ENCODE measurements around the gene SIAH1.
"Not testable (repeated sequence)": the region's sequence is repeated elsewhere in the genome, so short reads cannot be mapped to it uniquely, and the experiment has no call there.

SIAH1 gene

DNA sequence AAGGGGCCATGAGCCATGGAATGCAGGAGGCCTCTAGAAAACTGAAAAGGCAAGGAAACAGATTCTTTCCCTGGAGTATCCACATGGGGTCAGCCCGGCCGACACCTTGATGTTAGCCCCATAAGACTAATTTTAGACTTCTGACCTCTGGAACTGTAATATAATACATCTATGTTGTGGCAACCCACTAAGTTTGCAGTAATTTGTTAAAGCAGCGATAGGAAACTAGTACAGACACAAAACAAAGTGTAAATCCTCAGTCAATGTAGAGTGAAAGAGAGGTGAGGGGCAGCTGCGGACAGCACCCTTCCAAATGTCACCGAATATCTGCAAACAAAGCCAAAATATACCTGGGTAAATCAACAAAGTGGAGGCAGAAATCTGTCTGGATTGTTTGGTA is 7.2 kb upstream of the SIAH1 start:
- no peak for DNase-seq

DNA sequence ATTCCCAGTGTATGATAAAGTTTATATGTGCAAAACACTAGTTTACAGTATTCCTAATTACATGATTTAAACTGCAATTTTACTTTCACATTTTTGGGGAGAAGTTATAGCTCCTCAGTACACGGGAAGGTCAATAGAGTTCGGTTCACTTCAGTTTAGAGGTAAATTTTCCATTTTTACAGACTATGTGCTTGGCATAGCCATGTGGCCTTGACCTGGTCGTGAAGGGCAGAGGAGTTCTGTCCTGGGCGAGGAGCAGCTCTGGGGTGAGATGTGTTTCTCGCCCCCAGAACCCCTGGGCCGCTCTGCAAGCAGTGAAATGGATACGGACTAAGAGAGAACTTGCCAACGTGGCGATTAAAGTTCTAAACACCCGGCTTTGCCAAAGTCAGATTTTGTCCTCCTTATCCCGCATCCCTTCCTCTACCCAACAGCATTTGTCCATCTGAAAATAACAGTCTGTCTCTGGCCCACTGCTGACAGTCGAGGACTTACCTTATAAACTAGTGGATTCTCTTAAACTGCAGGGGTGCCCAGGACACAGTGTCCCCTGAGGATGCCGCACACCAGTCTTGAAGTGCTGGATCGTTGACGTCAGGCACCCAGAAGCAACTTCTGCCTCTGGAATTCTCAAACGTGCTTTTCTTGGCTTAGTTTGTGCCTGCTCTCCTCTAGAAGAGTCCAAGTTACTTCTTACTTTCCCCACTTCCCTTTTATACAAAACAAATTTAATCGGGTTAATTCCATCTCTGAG is 1.5 kb upstream of the SIAH1 start:
- no peak for DNase-seq

DNA sequence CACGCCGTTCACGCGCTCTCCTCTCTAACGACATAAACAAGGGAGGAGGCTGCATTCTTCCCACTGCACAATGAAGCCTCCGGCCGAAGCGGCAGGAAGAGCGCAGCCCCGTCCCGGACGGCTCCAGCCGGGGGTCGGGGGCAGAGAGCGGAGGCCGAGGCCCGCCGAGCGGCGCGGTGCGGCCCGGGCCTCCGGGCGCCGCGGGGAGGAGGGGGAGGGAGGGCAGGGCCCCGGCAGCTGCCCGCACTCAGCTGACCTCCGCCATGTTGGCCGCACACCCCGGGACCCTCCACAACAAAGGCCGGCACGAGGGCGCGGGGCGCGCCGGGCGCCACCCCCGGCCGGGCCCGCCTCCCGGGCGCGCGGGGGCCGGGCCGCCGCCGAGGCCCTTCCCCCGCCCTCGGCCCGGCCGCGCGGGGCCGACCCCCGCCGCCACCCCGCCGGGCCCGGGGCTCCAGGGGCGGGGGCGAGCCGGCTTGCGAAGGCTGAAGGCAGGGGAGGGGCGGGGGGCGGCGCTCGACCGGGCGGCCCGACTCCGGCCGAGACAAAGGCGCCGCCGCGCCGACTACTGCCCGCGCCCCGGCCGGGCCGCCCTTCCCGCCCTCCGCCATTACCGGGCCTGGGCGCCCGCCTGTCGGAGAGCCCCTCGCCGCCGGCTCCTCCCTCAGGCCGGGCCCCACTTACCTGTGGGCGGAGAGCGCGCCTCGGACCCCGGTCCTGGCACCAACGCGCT is 527 bp downstream of the SIAH1 start:
- DNase-seq, result peak; percentile 35

DNA sequence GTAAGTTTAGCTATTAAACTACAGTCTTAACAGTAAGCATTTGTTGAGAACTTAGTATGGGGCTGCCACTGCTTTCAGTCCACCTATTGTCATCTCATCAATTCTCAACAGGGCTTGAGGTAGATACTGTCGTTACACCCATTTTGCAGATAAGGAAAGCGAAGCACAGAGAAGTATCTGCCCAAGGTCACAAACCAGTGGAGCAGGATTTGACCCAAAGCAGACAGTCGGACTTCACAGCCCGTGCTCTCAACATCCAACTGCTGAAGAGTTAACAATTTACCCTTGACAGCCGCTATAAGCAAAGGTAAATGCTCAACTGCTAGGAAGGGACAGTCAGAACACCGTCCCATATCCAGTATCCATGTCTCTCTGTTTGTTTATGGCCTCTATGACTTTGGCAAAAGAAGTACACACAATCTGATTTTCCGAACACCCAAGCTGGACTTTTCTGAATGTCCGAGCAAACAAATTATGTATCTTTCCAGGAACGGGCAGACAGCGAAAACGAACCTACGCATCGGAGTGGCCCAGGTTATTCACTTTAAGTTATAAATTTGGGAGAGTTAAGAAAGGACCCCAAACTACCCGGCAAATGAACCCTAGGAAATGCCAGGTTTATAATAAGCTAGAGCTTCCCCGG is 1.2 kb downstream of the SIAH1 start:
- no peak for DNase-seq

DNA sequence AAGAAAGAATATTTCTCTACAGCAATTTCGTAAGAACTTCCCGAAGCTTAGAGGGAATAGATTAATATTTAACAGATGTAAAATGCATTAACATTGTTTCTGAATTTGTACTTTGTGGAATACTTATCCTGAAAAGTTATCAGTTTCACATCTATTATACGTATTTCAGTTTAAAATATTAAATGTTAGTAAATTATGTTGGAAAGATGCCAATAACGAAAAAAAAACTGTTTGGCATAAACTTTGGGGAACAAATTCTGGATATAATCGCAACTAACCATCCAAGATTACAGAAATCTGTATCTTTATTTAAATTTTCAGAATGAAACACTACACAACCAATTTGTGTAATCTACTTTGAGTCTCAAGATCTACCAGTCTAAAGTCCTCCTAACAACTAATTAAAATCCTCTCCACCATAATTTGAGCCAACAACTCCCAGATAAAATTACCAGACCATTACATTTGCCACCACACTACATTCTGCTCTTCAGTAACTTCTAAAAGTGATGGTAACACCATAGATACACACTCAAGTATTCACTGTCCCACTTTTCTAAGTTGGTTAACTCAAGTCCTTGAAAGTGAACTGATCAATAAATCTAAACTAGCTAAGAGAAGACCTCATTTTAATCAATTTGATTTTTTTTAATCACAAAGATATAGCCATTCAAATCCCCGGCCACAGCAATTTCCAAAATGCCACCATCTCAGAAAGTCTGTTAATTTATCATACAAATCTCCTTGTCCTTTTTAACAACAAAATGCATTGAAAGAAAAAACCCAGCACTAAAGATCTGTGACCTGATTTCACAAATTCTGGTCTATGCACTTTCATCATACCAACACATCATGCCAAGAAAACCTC is 2.0 kb downstream of the SIAH1 start:
- no peak for DNase-seq

DNA sequence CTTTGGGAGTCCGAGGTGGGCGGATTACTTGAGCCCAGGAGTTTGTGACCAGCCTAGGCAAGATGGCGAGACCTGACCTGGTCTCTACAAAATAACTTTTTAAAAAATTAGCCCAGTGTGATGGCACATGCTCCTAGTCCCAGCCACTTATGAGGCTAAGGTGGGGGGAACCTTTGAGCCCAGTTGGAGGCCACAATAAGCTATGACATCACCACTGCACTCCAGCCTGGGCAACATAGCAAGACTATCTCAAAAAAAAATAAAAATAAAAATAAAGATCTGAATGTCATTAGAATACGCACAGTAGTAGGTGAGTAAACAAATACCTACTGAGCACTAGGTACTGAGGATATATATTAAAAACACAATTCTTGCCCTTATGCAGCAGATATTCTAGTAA is 3.1 kb downstream of the SIAH1 start:
- no peak for DNase-seq

DNA sequence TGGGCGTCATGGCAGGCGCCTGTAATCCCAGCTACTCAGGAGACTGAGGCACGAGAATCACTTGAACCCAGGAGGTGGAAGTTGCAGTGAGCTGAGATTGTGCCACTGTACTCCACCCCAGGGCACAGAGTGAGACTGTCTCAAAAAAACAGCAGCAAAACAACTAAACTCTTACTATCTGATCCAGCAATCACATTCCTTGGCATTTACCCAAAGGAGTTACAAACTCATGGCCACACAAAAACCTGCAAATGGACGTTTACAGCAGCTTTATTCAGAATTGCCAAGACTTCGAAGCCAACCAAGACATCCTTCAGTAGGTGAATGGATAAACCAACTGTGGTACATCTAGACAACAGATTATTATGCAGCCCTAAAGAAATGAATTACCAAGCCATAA is 4.0 kb downstream of the SIAH1 start:
- DNase-seq, result no peak

DNA sequence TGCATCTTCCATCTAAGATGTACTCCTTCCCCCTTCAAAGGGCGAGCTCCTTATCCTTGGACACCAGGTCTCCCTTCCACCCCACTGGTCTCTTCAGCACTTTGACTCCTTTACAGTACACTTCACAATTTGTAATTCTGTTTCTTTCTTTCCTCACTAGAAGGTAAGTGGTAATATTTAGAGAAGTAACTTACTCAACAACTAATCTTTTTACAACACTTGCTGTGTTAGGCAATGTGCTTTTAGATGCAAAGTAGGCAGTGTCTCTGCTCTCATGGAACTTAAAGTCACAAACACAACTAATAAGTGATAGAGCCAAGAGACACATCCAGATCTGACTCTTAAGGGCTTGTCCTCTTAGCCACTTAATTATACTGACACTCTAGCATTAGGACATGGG is 6.4 kb downstream of the SIAH1 start:
- DNase-seq, result no peak

DNA sequence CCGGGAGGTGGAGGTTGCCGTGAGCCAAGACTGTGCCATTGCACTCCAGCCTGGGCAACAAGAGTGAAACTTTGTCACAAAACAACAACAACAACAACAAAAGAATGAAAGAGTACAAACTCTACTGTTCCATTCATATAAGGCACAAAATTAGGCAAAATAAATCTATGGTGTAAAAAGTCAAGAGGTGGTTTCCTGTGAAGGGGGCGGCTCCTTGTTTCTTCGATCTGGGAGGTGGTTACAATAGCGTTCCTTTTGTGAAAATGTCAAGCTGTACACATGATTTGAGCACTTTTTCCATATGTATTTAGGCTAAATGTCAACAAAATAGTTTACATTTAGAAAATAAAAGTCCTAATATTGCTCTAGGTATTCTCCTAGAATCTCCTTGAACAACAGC is 6.9 kb downstream of the SIAH1 start:
- DNase-seq, result no peak

DNA sequence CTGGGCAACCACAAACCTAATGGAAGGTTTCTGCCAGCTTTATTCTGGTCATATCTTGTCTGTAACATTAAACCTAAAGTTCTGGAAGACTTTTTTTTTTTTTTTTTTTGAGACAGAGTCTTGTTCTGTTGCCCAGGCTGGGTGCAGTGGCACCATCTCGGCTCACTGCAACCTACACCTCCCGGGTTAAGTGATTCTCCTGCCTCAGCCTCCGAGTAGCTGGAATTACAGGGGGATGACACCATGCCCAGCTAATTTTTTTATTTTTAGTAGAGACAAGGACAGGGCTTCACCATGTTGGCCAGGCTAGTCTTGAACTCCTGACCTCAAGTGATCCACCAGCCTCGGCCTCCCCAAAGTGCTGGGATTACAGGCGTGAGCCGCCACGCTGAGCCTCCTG is 7.9 kb downstream of the SIAH1 start:
- DNase-seq, result not testable (repeated sequence)

DNA sequence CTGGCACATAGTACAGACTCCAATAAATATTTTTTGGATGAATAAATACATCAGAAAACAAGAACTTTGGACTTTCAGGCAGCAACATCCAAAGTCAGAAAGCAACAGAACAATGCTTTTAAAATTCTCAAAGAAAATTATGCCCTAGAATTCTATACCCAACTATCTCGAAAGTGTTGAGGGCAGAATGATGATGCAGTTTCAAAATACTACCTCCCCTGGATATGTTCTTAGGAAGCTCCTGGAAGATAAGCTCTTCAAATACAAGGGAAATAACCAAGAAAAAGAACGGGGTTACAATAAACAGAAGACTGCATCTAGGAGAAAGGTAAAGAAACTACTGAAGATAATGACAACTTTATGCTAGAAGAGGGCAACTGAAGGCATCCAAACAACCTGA is 11.0 kb downstream of the SIAH1 start:
- no peak for DNase-seq

DNA sequence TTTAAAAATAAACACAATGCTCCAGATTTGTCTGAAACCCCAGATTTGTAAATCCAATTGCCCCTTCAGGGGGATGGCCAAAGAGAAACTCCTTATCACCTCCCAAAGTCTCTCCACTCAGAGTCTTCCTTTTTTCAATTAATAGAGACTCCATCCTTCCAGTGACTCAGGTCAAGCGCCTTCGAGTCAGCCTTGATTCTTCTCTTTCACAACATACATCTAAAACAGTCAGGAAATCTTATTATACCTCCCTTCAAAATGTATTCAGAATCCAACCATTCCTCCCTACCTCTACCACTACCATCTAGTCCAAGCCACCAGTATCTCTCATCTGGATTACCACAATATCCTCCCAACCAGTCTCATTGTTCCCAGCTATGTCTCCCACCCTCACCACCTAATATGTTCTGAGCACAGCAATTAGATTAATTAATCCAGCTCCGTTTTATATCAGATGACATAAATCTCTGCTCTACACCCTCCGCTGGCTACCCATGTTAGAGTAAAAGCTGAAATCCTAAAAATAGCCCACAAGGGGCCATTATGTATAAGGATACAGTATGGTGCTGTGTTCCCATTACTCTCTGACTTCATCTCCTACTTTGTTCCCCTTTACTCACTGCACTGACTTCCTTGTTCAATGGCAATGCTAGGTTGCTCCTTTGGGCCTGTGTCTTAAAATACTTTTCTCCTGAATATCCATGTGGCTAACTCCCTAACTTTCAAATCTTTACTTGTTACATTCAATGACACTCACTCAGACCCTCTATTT is 11.8 kb downstream of the SIAH1 start:
- no peak for DNase-seq

DNA sequence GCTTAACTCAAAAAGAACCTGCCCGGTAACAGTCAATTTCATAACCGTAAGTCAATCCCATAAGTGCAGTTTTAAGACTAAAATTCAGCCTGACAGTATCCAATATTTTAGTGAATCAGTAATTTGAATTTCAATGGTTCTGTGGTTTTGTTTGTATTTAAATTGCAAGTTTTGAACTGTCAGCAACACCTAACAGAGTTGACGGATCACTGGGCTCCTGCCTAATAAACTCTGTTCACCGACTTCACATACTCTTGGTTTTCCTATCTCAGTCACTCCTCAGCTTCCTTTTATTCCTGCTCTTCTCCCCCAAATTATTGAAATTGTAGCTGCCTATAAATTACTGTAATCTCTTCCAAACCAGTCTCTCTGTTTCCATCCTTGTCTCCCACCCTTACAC is 12.5 kb downstream of the SIAH1 start:
- DNase-seq, result no peak

DNA sequence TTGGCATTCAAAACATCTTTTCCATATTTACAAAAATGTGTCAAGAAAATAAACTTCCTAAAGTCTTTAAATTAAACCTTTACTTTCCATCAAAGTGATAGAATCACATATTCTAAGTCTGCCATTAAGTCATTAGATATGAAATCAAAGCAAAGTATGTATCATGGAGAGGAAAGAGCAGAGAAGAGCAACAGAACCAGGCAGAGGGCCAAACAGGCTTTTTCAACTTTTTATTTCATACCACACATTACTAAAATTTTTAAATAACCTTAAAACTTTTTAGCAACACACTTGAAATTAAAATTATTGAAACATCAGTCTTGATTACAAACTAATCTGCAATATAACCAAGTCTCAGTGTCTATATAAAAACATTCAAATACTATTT is 13.8 kb downstream of the SIAH1 start:
- no peak for DNase-seq

DNA sequence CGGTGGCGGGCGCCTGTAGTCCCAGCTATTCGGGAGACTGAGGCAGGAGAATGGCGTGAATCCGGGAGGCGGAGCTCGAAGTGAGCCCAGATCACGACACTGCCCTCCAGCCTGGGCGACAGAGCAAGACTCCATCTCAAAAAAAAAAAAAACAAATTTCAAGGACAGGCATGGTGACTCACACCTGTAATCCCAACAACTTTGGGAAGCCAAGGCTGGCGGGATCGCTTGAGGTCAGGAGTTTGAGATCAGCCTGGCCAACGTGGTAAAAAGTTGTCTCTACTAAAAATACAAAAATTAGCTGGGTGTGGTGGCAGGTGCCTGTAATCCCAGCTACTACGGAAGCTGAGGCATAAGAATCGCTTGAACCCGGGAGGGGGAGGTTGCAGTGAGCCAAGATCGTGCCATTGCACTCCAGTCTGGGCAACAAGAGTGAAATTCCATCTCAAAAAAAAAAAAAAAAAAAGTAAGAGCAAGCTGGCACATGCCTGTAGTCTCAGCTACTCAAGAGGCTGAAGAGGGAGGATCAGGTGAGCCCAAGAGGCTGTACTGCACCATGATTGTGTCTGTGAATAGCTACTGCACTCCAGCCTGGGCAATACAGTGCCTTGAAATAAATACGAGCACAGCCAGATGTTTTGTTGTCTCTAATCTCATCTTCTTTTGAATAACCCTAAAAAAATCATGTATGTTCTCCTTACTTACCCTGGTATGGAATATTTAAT is 14.4 kb downstream of the SIAH1 start:
- DNase-seq, result not testable (repeated sequence)

DNA sequence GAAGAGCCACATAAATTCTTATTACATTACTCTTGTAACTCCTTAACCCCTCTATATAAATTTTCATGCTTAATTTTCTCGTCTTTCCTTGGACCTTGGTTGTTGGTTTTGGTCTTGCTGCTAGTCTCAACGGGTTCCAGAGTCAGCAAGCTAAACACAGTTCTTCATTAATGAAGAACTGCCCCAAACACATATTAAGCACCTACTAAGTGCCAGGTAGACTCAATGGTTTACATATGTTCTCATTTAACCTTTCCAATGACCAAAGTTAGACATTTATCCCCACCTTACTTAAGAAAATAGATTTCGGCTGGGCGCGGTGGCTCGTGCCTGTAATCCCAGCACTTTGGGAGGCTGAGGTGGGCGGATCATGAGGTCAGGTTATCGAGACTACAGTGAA is 15.0 kb downstream of the SIAH1 start:
- DNase-seq, result no peak

DNA sequence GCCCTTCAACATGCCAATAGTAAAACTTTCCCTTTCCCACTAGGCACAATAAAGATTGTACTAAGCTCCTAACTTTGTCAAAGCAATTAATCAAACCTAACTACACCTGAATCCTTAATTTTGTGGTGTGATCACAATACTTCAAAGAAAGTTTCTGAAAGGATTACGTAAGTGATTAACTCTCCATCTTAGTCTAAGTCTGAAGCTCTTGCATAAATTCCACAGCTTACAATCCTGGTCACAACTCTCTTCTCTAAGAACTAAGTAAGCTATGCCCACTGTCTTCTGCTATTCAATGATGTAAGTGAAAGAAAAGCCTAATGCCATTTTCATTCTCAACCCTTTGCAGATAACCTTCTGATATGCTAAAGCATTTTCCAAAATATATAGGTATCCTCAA is 15.4 kb downstream of the SIAH1 start:
- no peak for DNase-seq

DNA sequence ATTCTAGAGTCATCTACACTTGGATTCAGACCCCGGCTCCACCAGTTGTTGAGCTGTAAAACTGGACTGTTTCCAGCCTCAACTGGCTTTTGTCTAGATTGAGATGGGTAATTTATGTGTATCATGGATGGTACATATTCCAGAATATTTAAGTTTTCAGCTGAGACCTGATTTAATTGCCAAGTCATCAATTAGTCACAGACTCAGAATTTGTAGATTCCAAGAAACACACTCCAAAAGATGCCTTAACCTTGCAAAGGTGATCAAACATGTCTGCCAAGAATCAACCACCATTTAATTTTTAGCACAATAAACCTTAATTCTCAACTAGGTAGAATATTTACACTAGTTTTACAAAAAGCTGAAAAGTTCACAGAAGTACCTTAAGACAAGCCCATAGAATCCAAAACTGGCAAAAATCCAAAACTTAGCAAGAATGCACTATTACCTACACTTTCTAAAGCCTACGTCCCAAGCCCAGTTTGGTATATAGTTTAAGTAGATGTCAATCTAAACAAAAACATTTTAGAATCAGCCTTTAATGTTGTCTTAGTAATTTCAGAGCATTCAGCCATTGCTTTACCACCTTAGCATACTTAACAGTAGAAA is 17.7 kb downstream of the SIAH1 start:
- no peak for DNase-seq

DNA sequence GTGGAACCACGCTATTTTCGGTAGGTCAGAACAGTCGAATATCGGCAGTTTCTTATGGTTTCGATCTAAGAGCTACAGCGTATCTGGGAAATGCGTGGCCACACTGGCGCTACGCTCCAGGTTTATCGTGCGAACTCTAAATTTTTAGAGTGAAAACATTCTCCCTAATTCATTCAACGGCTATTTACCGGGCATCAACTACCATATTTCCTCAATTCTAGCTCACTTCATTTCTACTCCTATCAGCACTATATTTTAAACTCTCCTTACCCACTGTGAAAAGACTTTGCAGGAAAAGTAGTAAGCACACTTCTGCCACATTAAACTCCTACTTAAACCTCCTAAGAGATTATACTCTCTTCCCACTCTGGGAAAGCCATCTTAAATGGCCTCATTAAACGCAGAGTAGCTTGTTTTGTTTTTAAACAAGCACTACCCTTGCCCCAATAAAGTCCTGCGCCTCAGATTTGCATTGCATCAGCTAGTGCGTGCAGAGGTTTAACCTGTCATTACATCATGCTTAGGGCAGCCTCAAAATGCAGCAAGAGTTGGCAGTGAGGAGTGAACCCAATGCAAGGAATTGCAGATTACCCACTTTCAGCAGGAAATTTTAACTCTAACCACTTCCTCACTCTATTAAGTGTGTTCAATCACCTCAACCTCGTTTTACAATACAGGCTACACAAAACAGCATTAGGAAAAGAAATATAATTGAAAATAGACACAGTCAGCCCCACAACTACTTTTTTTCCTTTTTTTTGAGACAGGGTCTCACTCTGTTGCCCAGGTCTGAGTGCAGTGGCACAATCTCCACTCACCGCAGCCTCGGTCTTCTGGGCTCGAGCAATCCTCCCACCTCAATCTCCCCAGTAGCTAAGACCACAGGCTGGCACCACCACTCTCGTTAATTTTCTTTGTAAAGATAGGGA is 18.8 kb downstream of the SIAH1 start:
- DNase-seq, result peak; percentile 81

DNA sequence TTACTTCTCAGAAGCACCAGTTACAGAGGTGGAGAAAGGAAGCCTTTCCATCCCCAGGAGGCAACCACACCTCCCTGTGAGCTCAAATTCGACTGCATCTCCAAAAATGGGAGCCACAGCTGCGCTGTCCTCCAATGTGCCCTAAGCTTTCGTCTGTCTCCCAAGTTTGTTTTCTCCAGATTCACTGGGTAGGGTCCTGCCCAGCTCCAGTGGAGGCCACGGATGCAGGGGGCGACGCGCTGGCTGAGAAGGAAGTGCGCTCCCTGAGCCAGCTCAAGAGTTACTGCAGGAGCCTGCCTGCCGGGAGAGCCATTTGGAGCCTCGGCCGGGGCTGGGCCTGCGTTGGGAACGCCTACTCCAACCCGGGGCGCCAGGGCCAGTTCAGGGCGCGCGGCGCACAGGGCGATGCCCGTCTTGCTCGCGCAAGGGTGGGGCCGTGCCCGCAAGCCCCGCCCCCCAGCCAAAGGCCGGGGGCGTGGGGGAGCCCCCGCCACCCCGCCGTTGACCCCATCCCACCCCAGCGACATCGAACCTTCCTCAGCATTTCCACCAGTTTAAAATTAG is 19.5 kb downstream of the SIAH1 start:
- peak; percentile 78 for DNase-seq

Data from NCI-H226 (cell line).